GM12878 (cell line): ENCODE measurements around the gene GSAP. TPM values are rescaled to one million over a fixed set of nuclear protein-coding genes. Genes with fewer than 3 reads are reported as not detected.

Experiments
- ASH2L ChIP-seq: fragments of 300-600, 200-600 bp; sonication (generic); IDR thresholded peaks from 2 replicates; pipeline ENCODE4 v1.6.1; 2017; ENCODE audit warnings: low read depth, mild to moderate bottlenecking, borderline replicate concordance
- BACH1 ChIP-seq: fragments of 450-650 bp; IDR thresholded peaks from 2 replicates; pipeline ENCODE4 v1.6.1; 2017; ENCODE audit warnings: mild to moderate bottlenecking, borderline replicate concordance
- BCL11A ChIP-seq: IDR thresholded peaks from 2 replicates; pipeline ENCODE4 v1.6.1; 2011; ENCODE audit warnings: low read depth, low read length
- BHLHE40 ChIP-seq, 2 experiments: fragments of 450-650 bp in 1 of 2; IDR thresholded peaks; 2 replicates each; pipeline ENCODE4 v1.6.1; 2011 to 2017; ENCODE audit warnings: low read depth in 2 of 2, borderline replicate concordance in 1 of 2, improper control_type of control experiment in 1 of 2, low read length in 1 of 2, mild to moderate bottlenecking in 1 of 2
- BRCA1 ChIP-seq: IDR thresholded peaks from 2 replicates; pipeline ENCODE4 v1.6.1; 2011; ENCODE audit warnings: low read depth, low read length, improper control_type of control experiment
- CBX5 ChIP-seq: sonication (generic); IDR thresholded peaks from 2 replicates; pipeline ENCODE4 v1.6.1; 2016; ENCODE audit warnings: low read depth, moderate library complexity, mild to moderate bottlenecking, inconsistent platforms
- EGR1 ChIP-seq, 2 experiments: IDR thresholded peaks; 1 replicate in 1 of 2; 2 replicates in 1 of 2; pipeline ENCODE4 v1.6.1; 2011 to 2012; ENCODE audit warnings: low read depth in 2 of 2, low read length in 2 of 2, borderline replicate concordance in 1 of 2, mild to moderate bottlenecking in 1 of 2, moderate library complexity in 1 of 2
- ELK1 ChIP-seq: IDR thresholded peaks from 2 replicates; pipeline ENCODE4 v1.6.1; 2012; ENCODE audit warnings: low read depth, low read length, improper control_type of control experiment
- EP300 ChIP-seq, 2 experiments: fragments of 150-350 bp in 1 of 2; IDR thresholded peaks; 2 replicates each; pipeline ENCODE4 v1.6.1; 2011 to 2012; ENCODE audit warnings: low read depth in 2 of 2, low read length in 2 of 2, borderline replicate concordance in 1 of 2, improper control_type of control experiment in 1 of 2, inconsistent platforms in 1 of 2; ENCODE audit not compliant: control insufficient read depth in 1 of 2
- FOXK2 ChIP-seq: fragments of 450-650 bp; IDR thresholded peaks from 2 replicates; pipeline ENCODE4 v1.6.1; 2017; ENCODE audit warnings: mild to moderate bottlenecking, moderate library complexity
- FOXM1 ChIP-seq: IDR thresholded peaks from 2 replicates; pipeline ENCODE4 v1.6.1; 2012; ENCODE audit warnings: low read depth, mild to moderate bottlenecking, inconsistent platforms, low read length, moderate library complexity
- HDAC6 ChIP-seq: fragments of 200-600 bp; sonication (generic); IDR thresholded peaks from one replicate; pipeline ENCODE4 v1.8.0; 2017; ENCODE audit warnings: antibody characterized with exemption; ENCODE audit not compliant: unreplicated experiment
- JUND ChIP-seq: IDR thresholded peaks from 2 replicates; pipeline ENCODE4 v1.6.1; 2012; ENCODE audit warnings: low read depth, mild to moderate bottlenecking, low read length, improper control_type of control experiment, moderate library complexity
- MTA2 ChIP-seq: fragments of 450-650 bp; IDR thresholded peaks from 2 replicates; pipeline ENCODE4 v1.6.1; 2016; ENCODE audit warnings: low read depth, mild to moderate bottlenecking, moderate library complexity
- NFIC ChIP-seq: IDR thresholded peaks from 2 replicates; pipeline ENCODE4 v1.6.1; 2012; ENCODE audit warnings: low read depth, mild to moderate bottlenecking, inconsistent platforms, low read length, moderate library complexity
- NRF1 ChIP-seq: conservative IDR thresholded peaks from 2 replicates; pipeline ENCODE4 v1.6.1; 2011; ENCODE audit warnings: mild to moderate bottlenecking, low read depth, low read length, improper control_type of control experiment
- POLR2A ChIP-seq: IDR thresholded peaks from 2 replicates; pipeline ENCODE4 v1.6.1; 2011; ENCODE audit warnings: low read depth, mild to moderate bottlenecking, low read length
- POLR2AphosphoS2 ChIP-seq: IDR thresholded peaks from 2 replicates; pipeline ENCODE4 v1.6.1; 2011; ENCODE audit warnings: low read depth, mild to moderate bottlenecking, low read length, improper control_type of control experiment, moderate library complexity
- POLR2AphosphoS5 ChIP-seq: IDR thresholded peaks from 2 replicates; pipeline ENCODE4 v1.6.1; 2011; ENCODE audit warnings: mild to moderate bottlenecking, low read length, inconsistent platforms
- RBBP5 ChIP-seq: fragments of 200-600 bp; sonication (generic); conservative IDR thresholded peaks from 2 replicates; pipeline ENCODE4 v1.6.1; 2016
- RCOR1 ChIP-seq: conservative IDR thresholded peaks from 2 replicates; pipeline ENCODE4 v1.6.1; 2012; ENCODE audit warnings: low read depth, low read length, improper control_type of control experiment
- RUNX3 ChIP-seq: IDR thresholded peaks from 2 replicates; pipeline ENCODE4 v1.6.1; 2012; ENCODE audit warnings: low read length, inconsistent platforms
- SMC3 ChIP-seq: IDR thresholded peaks from 2 replicates; pipeline ENCODE4 v1.6.1; 2011; ENCODE audit warnings: low read length, improper control_type of control experiment, borderline replicate concordance
- STAT1 ChIP-seq: fragments of 450-650 bp; conservative IDR thresholded peaks from 2 replicates; pipeline ENCODE4 v1.6.1; 2014; ENCODE audit warnings: antibody characterized with exemption, mild to moderate bottlenecking
- TBL1XR1 ChIP-seq: IDR thresholded peaks from 2 replicates; pipeline ENCODE4 v1.6.1; 2012; ENCODE audit warnings: low read depth, low read length, improper control_type of control experiment
- USF2 ChIP-seq: IDR thresholded peaks from 2 replicates; pipeline ENCODE4 v1.6.1; 2011; ENCODE audit warnings: low read depth, low read length, improper control_type of control experiment, borderline replicate concordance
- YY1 ChIP-seq: IDR thresholded peaks from 2 replicates; pipeline ENCODE4 v1.6.1; 2011; ENCODE audit warnings: low read depth, mild to moderate bottlenecking, low read length
- ZBED1 ChIP-seq: IDR thresholded peaks from 2 replicates; pipeline ENCODE4 v1.6.1; 2016; ENCODE audit warnings: borderline replicate concordance
- polyA plus RNA-seq, 11 experiments: library from polyadenylated mRNA; depleted of rRNA in 4 of 11; unstranded in 6 of 11; stranded (reverse) in 5 of 11; fragments of >200 nt; fragmentation: Nextera tagmentation in 4 of 11; fragmentation: Illumina TruSeq in 1 of 11; extraction: Ambion mirVana in 4 of 11; extraction: Trizol in 1 of 11; gene quantifications; 1 replicate in 1 of 11; 2 replicates in 10 of 11; pipeline versions ENCODE4 v1.2.1 to v1.2.3, GENCODE V29; 2011 to 2016; ENCODE audit warnings: inconsistent platforms in 2 of 11, missing spikeins in 2 of 11, low read depth in 1 of 11
- total RNA-seq, 4 experiments: library from RNA; depleted of rRNA in 3 of 4; stranded (reverse); fragments of >200 nt in 3 of 4; fragmentation: Illumina TruSeq in 1 of 4; extraction: Trizol in 1 of 4; gene quantifications; 2 replicates each; pipeline versions ENCODE4 v1.2.1 to v1.2.3, GENCODE V29; 2013 to 2021
- TF ChIP-seq, protein P1 (sequence below): fragments of 450-650 bp; IDR thresholded peaks from 2 replicates; pipeline ENCODE4 v1.6.1; 2017; ENCODE audit warnings: low read depth, mild to moderate bottlenecking, moderate library complexity

GSAP gene
- total and polyA plus RNA-seq, 10 of the 15 experiments (the other 5 are each of a cell fraction or from before 2014, with no cell fraction given), result 6.6 to 38.1 (median 21.8) TPM

- TF ChIP-seq BCL11A (no peak), BHLHE40 (IDR thresholded peaks at IDR 0.05; ENCODE audit: borderline replicate concordance in 1 of 2, low read depth in 2 of 2, low read length in 1 of 2) (0 out of 4 replicates have a peak, but pooled peaks of 1 of the 2 experiments have one; percentile 6), EP300 (IDR thresholded peaks at IDR 0.05; ENCODE audit: borderline replicate concordance in 1 of 2, control insufficient read depth in 1 of 2, low read depth in 2 of 2, low read length in 2 of 2) (no peak), ZBED1 (no peak), TBL1XR1 (no peak), MTA2 (peak; percentile 31; the same call in 1 of the 2 replicates), ASH2L (no peak), NRF1 (no peak), HDAC6 (no peak), STAT1 (no peak), CBX5 (no peak), RBBP5 (no peak), EGR1 (IDR thresholded peaks at IDR 0.05; ENCODE audit: borderline replicate concordance in 1 of 2, low read depth in 2 of 2, low read length in 2 of 2) (peak; percentile 64 to 100), FOXM1 (peak; percentile 58; the same call in 1 of the 2 replicates), YY1 (peak; percentile 64), FOXK2 (no peak), USF2 (no peak), POLR2A (no peak), SMC3 (peak; percentile 69), POLR2AphosphoS2 (no peak), JUND (no peak), NFIC (0 out of 2 replicates have a peak, but pooled peaks have one; percentile 6), BRCA1 (no peak), ELK1 (no peak), RUNX3 (peak; percentile 56), RCOR1 (no peak), POLR2AphosphoS5 (no peak), BACH1 (no peak)
- TF ChIP-seq, protein P1, sequence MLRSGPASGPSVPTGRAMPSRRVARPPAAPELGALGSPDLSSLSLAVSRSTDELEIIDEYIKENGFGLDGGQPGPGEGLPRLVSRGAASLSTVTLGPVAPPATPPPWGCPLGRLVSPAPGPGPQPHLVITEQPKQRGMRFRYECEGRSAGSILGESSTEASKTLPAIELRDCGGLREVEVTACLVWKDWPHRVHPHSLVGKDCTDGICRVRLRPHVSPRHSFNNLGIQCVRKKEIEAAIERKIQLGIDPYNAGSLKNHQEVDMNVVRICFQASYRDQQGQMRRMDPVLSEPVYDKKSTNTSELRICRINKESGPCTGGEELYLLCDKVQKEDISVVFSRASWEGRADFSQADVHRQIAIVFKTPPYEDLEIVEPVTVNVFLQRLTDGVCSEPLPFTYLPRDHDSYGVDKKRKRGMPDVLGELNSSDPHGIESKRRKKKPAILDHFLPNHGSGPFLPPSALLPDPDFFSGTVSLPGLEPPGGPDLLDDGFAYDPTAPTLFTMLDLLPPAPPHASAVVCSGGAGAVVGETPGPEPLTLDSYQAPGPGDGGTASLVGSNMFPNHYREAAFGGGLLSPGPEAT, result 0 out of 2 replicates have a peak, but pooled peaks have one; percentile 29
These were observed 84.0 kb downstream of the GSAP start (continued) for GRCh38 chr7:77331938-77332695.
